Adrenal gland (tissue), 5 donors: ENCODE results near the gene DDTL.

Experiments used
- CTCF ChIP-seq, 6 experiments: fragments of 450-650 bp in 4 of 6; fragments of 200-600 bp in 2 of 6; sonication (generic) in 1 of 6; IDR thresholded peaks; 1 replicate in 5 of 6; 2 replicates in 1 of 6; pipeline versions ENCODE4 v1.5.1 to v1.8.0; 2016 to 2021; ENCODE audit warnings: antibody characterized with exemption in 6 of 6, mild to moderate bottlenecking in 2 of 6, moderate library complexity in 1 of 6
- POLR2A ChIP-seq, 2 donors: fragments of 450-650 bp; IDR thresholded peaks; one replicate each; pipeline ENCODE4 v1.6.1; 2017; ENCODE audit warnings: antibody characterized with exemption in 2 of 2, mild to moderate bottlenecking in 2 of 2, moderate library complexity in 1 of 2
- donor health status: DM: no; HTN: no; CAD: no.

- TF ChIP-seq POLR2A (IDR thresholded peaks at IDR 0.05), result no peak
- TF ChIP-seq CTCF (IDR thresholded peaks at IDR 0.05), result no peak
Observed at GRCh38 chr22:23969071-23969470, 2.4 kb downstream of the DDTL start.
